Measurements from ENCODE around the gene CAPNS1. TPM values are rescaled to one million over a fixed set of nuclear protein-coding genes. Genes with fewer than 3 reads are reported as not detected.

The CAPNS1 gene
- total RNA-seq, 1 donor from 2014 or later, result 240 TPM

GRCh38 chr19:36103842-36104552 is 35.9 kb upstream of the CAPNS1 start:
- peaks cover 6% of the 10 kb centered on the region for H3K36me3 ChIP-seq (ENCODE audit: control insufficient read depth, insufficient read depth, low read length)
- TF ChIP-seq CTCF (IDR thresholded peaks at IDR 0.05; ENCODE audit: insufficient read depth, low read length, severe bottlenecking), result no peak
- peak; percentile 33 for DNase-seq (ENCODE audit: low read depth)

GRCh38 chr19:36106441-36106840 is 33.4 kb upstream of the CAPNS1 start:
- FAIRE-seq (no peak), DNase-seq (ENCODE audit: low read depth) (no peak)
- no peaks in the 10 kb centered on the region for H3K27me3 ChIP-seq (ENCODE audit: control insufficient read depth, insufficient read depth, low read length)
- TF ChIP-seq CTCF (IDR thresholded peaks at IDR 0.05; ENCODE audit: insufficient read depth, low read length, severe bottlenecking), result no peak
- H3K4me3 ChIP-seq (ENCODE audit: low read depth, low read length), result no peak overlapping the region
- peaks cover 9% of the 10 kb centered on the region for H3K36me3 ChIP-seq (ENCODE audit: control insufficient read depth, insufficient read depth, low read length)

More at GRCh38 chr19:36103842-36104552, 35.9 kb upstream of the CAPNS1 start:
- Histone ChIP-seq H3K27me3 (ENCODE audit: control insufficient read depth, insufficient read depth, low read length) (no peaks in the 10 kb centered on the region), H3K4me3 (ENCODE audit: low read depth, low read length) (no peak overlapping the region)
- no peak for FAIRE-seq

GRCh38 chr19:36106991-36107390 is 32.9 kb upstream of the CAPNS1 start:
- TF ChIP-seq CTCF (IDR thresholded peaks at IDR 0.05; ENCODE audit: insufficient read depth, low read length, severe bottlenecking), result no peak
- DNase-seq (ENCODE audit: low read depth) (no peak), FAIRE-seq (no peak)
- Histone ChIP-seq H3K4me3 (ENCODE audit: low read depth, low read length) (no peak overlapping the region), H3K27me3 (ENCODE audit: control insufficient read depth, insufficient read depth, low read length) (no peaks in the 10 kb centered on the region), H3K36me3 (ENCODE audit: control insufficient read depth, insufficient read depth, low read length) (peaks cover 9% of the 10 kb centered on the region)

GRCh38 chr19:36108684-36109083 is 31.2 kb upstream of the CAPNS1 start:
- no peaks in the 10 kb centered on the region for H3K27me3 ChIP-seq (ENCODE audit: control insufficient read depth, insufficient read depth, low read length)
- no peak for TF ChIP-seq CTCF (IDR thresholded peaks at IDR 0.05; ENCODE audit: insufficient read depth, low read length, severe bottlenecking)
- H3K36me3 ChIP-seq (ENCODE audit: control insufficient read depth, insufficient read depth, low read length), result peaks cover 17% of the 10 kb centered on the region
- DNase-seq (ENCODE audit: low read depth) (no peak), FAIRE-seq (no peak)
- H3K4me3 ChIP-seq (ENCODE audit: low read depth, low read length), result no peak overlapping the region

GRCh38 chr19:36110487-36111199 is 29.2 kb upstream of the CAPNS1 start, which contains the start of gene OVOL3:
OVOL3 (plus strand) TSS chr19:36111143; CDS start chr19:36111203, 60 bp downstream.
- DNase-seq (ENCODE audit: low read depth) (no peak), FAIRE-seq (no peak)
- Histone ChIP-seq H3K36me3 (ENCODE audit: control insufficient read depth, insufficient read depth, low read length) (peaks cover 13% of the 10 kb centered on the region), H3K27me3 (ENCODE audit: control insufficient read depth, insufficient read depth, low read length) (no peaks in the 10 kb centered on the region), H3K4me3 (ENCODE audit: low read depth, low read length) (no peak within 1 kb of the TSS)
- no peak for TF ChIP-seq CTCF (IDR thresholded peaks at IDR 0.05; ENCODE audit: insufficient read depth, low read length, severe bottlenecking)
